NB4 (cell line): Measurements from ENCODE around the gene RNF220.

Experiments
- DNase-seq: peaks from one replicate; pipeline ENCODE4 v3.0.0; 2010; ENCODE audit warnings: low read depth
- H3K4me3 ChIP-seq: one replicate; pipeline ENCODE4 v1.5.1; 2011; ENCODE audit warnings: mild to moderate bottlenecking, low read depth, low read length, moderate library complexity
- CTCF ChIP-seq: IDR thresholded peaks from one replicate; pipeline ENCODE4 v1.5.1; 2012; ENCODE audit warnings: low read depth, low read length
- MYC ChIP-seq: IDR thresholded peaks from 2 replicates; pipeline ENCODE4 v1.6.1; 2011; ENCODE audit warnings: low read depth, low read length
- POLR2A ChIP-seq: IDR thresholded peaks from 2 replicates; pipeline ENCODE4 v1.6.1; 2011; ENCODE audit warnings: mild to moderate bottlenecking; ENCODE audit not compliant: insufficient read length; ENCODE audit errors: extremely low read depth
- TF ChIP-seq, protein P1 (sequence below): IDR thresholded peaks from 2 replicates; pipeline ENCODE4 v1.6.1; 2011; ENCODE audit warnings: low read depth, low read length

The RNF220 gene

GRCh38 chr1:44420535-44420934 is 15.5 kb downstream of the RNF220 start:
- DNase-seq: no peak
- TF ChIP-seq, protein P1, sequence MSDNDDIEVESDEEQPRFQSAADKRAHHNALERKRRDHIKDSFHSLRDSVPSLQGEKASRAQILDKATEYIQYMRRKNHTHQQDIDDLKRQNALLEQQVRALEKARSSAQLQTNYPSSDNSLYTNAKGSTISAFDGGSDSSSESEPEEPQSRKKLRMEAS: no peak
- TF ChIP-seq MYC (no peak), POLR2A (no peak), CTCF (no peak)
- no peak overlapping the region for H3K4me3 ChIP-seq

- no peak for DNase-seq
- no peak overlapping the region for H3K4me3 ChIP-seq
- TF ChIP-seq CTCF (no peak), POLR2A (no peak), MYC (no peak)
- TF ChIP-seq, protein P1: no peak
Observed at GRCh38 chr1:44421446-44421884, 16.4 kb downstream of the RNF220 start.

DNA sequence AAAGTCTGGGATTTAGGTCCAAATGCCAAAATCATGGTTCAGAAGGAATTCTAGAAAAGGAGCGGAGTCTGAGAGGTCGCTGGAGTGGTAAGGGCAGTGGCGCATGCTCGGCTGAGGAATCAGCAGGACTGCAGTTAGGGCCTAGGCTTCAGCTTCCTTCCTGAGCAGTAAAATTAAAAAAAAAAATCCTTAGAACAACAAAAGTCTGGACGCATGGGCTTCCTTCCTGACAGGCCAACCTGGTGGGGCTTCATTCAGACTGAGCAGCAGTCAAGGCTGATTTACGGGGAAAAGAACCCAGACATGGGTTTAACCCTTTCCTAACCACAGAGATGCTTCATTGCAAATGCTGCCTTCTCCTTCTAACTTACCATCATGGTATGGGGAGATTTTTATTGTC is 17.1 kb downstream of the RNF220 start:
- H3K4me3 ChIP-seq: no peak overlapping the region
- TF ChIP-seq CTCF (no peak), POLR2A (no peak), MYC (no peak)
- TF ChIP-seq, protein P1: no peak
- no peak for DNase-seq

- TF ChIP-seq POLR2A: no peak
- no peak for DNase-seq
- no peak overlapping the region for H3K4me3 ChIP-seq
Observed at GRCh38 chr1:44423591-44424537, 18.8 kb downstream of the RNF220 start.

GRCh38 chr1:44424747-44425146 is 19.7 kb downstream of the RNF220 start:
- no peak for DNase-seq
- TF ChIP-seq POLR2A: no peak
- TF ChIP-seq, protein P1: no peak
- no peak for TF ChIP-seq CTCF
- no peak for TF ChIP-seq MYC
- no peak overlapping the region for H3K4me3 ChIP-seq

DNA sequence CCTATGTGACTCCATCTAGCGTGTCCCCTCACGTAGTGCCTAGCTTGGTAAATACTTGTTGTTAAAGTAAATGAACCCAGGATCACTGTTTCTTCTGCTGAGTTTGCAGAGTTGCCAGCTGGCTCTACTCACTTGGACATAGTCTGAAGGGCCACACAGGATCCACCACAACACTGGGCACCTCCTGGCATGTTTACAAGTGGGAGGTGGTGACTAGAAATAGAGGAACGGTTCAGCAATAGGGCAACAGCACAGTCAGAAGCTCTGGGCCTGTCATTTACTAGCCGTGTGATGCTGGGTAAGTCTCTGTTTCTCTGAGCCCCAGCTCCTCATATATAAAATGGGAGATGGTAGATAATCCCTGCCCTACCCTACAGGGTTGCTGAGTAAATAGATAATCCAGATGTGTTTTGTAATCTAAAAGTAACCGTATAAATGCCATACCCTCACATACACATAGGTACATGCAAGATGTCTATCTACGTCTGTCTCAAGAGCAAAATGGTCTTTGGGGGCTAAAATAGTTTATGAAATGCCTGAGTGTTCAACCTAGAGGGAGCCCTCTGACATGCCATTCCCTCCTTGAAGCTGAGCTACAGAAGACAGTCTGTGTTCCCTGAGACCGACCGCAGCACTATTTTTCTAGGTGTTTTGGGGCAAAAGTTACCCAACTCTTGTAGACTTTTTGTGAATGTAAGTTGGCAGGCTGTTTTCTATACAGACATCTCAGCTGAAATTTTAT is 20.5 kb downstream of the RNF220 start:
- DNase-seq: no peak
- H3K4me3 ChIP-seq: no peak overlapping the region
- TF ChIP-seq MYC (no peak), POLR2A (no peak)
